ENCODE data around the gene LRRC4C. TPM values are rescaled to one million over a fixed set of nuclear protein-coding genes. Genes with fewer than 3 reads are reported as not detected.

LRRC4C gene
- total RNA-seq, 2 donors from 2014 or later = 0.84 to 0.95 TPM

DNA sequence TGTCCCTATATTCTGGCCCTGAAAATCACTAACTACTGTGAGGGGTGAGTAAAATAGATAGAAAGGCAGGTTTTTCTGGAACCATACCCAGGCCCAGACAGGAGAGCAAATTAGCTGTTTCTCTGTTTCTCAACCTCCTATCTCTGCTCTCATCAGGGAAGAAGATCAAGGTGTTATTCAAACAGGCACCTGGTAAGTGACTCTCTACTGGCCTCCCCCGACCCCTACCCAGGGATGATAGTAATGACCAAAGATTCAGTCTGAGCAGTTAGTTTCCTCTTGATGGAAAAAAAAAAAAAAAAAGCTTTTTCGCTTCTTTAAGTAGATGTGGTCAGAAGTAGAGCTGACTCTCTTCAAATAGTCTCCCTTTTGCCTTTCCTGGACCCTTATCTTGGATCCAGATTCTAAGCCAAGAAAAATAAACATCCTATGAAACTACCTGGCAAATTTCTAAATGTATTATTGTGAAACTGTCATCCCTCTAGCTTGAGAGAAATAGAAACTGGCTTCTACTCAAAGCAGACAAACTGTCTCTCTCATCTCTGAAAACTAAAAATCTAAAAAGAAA lies 9.9 kb downstream of the LRRC4C start:
- no peaks in the 10 kb centered on the region for H3K36me3 ChIP-seq (ENCODE audit: control insufficient read depth, insufficient read depth, low read length)
- whole genome bisulfite sequencing, 2 experiments (ENCODE audit: insufficient coverage in 1 of 2, insufficient read length in 1 of 2) = 54% methylated on average over 1 of the region's 2 CpGs; no CpG with 5 or more reads in 1 of the 2 experiments
- no peak overlapping the region for H3K4me3 Mint-ChIP-seq
- no peaks in the 10 kb centered on the region for H3K9me3 Mint-ChIP-seq
- H3K27me3 Mint-ChIP-seq (ENCODE audit: insufficient read depth) = no peaks in the 10 kb centered on the region
- H3K27ac Mint-ChIP-seq = no peak overlapping the region
- no peak for DNase-seq
- no peaks in the 10 kb centered on the region for H3K9me3 ChIP-seq (ENCODE audit: control insufficient read depth, low read length)
- H3K4me3 ChIP-seq (ENCODE audit: low read length) = no peak overlapping the region
- peaks cover 13% of the 10 kb centered on the region for H3K4me1 Mint-ChIP-seq
- TF ChIP-seq, protein P1, sequence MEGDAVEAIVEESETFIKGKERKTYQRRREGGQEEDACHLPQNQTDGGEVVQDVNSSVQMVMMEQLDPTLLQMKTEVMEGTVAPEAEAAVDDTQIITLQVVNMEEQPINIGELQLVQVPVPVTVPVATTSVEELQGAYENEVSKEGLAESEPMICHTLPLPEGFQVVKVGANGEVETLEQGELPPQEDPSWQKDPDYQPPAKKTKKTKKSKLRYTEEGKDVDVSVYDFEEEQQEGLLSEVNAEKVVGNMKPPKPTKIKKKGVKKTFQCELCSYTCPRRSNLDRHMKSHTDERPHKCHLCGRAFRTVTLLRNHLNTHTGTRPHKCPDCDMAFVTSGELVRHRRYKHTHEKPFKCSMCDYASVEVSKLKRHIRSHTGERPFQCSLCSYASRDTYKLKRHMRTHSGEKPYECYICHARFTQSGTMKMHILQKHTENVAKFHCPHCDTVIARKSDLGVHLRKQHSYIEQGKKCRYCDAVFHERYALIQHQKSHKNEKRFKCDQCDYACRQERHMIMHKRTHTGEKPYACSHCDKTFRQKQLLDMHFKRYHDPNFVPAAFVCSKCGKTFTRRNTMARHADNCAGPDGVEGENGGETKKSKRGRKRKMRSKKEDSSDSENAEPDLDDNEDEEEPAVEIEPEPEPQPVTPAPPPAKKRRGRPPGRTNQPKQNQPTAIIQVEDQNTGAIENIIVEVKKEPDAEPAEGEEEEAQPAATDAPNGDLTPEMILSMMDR (conservative IDR thresholded peaks at IDR 0.05) = peak; percentile 20
- no peak overlapping the region for H3K27ac ChIP-seq (ENCODE audit: low read depth, low read length)
- no peak overlapping the region for H3K9ac ChIP-seq (ENCODE audit: extremely low read depth, low read length, poor library complexity, severe bottlenecking)
- H3K36me3 Mint-ChIP-seq (ENCODE audit: low read depth) = no peaks in the 10 kb centered on the region
- no peaks in the 10 kb centered on the region for H3K27me3 ChIP-seq (ENCODE audit: control insufficient read depth, insufficient read depth, low read length, poor library complexity, severe bottlenecking)
- peaks cover 3% of the 10 kb centered on the region for H3K4me1 ChIP-seq (ENCODE audit: control insufficient read depth, insufficient read depth, low read length)

DNA sequence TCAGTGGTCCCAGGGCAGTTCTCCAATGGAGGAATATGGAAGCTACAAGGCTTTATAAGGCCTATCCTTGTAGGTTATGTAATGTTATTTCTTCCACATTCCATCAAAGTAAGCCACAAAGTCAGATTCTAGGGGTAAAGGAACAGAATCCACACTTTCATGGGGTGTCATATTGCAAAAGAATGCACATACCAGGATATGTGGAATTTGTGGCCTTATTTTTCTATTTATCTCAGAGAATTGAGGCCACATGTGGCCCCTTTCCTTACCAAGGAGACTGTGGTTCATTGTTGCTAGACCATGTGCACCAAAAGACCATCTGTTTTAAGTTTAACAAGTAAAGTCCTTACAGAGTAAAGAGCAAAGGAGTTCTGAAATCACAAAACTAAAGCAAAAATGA lies 12.9 kb downstream of the LRRC4C start:
- Mint-ChIP-seq H3K27me3 (ENCODE audit: insufficient read depth) (no peaks in the 10 kb centered on the region), H3K27ac (no peak overlapping the region), H3K9me3 (no peaks in the 10 kb centered on the region), H3K4me1 (peaks cover 13% of the 10 kb centered on the region), H3K36me3 (ENCODE audit: low read depth) (no peaks in the 10 kb centered on the region), H3K4me3 (no peak overlapping the region)
- H3K4me1 ChIP-seq (ENCODE audit: control insufficient read depth, insufficient read depth, low read length) = peaks cover 3% of the 10 kb centered on the region
- no peaks in the 10 kb centered on the region for H3K27me3 ChIP-seq (ENCODE audit: control insufficient read depth, insufficient read depth, low read length, poor library complexity, severe bottlenecking)
- no peaks in the 10 kb centered on the region for H3K9me3 ChIP-seq (ENCODE audit: control insufficient read depth, low read length)
- no peak overlapping the region for H3K4me3 ChIP-seq (ENCODE audit: low read length)
- H3K9ac ChIP-seq (ENCODE audit: extremely low read depth, low read length, poor library complexity, severe bottlenecking) = no peak overlapping the region
- no peak overlapping the region for H3K27ac ChIP-seq (ENCODE audit: low read depth, low read length)
- TF ChIP-seq, protein P1 (conservative IDR thresholded peaks at IDR 0.05) = no peak
- H3K36me3 ChIP-seq (ENCODE audit: control insufficient read depth, insufficient read depth, low read length) = no peaks in the 10 kb centered on the region
- DNase-seq = no peak

DNA sequence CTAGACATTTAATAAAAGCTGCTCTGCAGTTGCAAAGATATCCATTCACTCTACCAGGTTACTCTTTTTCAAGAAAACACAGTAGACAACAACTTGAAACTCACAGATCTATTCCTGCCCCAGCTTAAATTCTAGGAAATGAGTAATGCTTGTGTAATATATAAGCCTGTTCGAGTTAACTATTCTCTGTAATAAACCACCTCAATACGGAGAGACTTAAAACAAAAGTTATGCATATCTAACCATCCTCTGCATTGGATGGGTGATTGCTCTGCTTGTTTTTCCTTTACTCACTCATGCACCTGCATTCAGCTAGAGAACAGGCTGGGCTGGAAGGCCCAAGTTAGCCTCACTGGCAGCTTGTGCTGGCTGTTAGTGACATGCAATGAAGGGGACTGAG lies 13.3 kb downstream of the LRRC4C start:
- Mint-ChIP-seq H3K4me1 (peaks cover 13% of the 10 kb centered on the region), H3K27ac (no peak overlapping the region), H3K4me3 (no peak overlapping the region), H3K9me3 (no peaks in the 10 kb centered on the region), H3K27me3 (ENCODE audit: insufficient read depth) (no peaks in the 10 kb centered on the region), H3K36me3 (ENCODE audit: low read depth) (no peaks in the 10 kb centered on the region)
- no peak for DNase-seq
- H3K9ac ChIP-seq (ENCODE audit: extremely low read depth, low read length, poor library complexity, severe bottlenecking) = no peak overlapping the region
- TF ChIP-seq, protein P1 (conservative IDR thresholded peaks at IDR 0.05) = no peak
- H3K27me3 ChIP-seq (ENCODE audit: control insufficient read depth, insufficient read depth, low read length, poor library complexity, severe bottlenecking) = no peaks in the 10 kb centered on the region
- peaks cover 3% of the 10 kb centered on the region for H3K4me1 ChIP-seq (ENCODE audit: control insufficient read depth, insufficient read depth, low read length)
- no peaks in the 10 kb centered on the region for H3K36me3 ChIP-seq (ENCODE audit: control insufficient read depth, insufficient read depth, low read length)
- 83% methylated on average over 1 of the region's 2 CpGs; no CpG with 5 or more reads in 1 of the 2 experiments for WGBS, 2 experiments (ENCODE audit: insufficient coverage in 1 of 2, insufficient read length in 1 of 2)
- no peaks in the 10 kb centered on the region for H3K9me3 ChIP-seq (ENCODE audit: control insufficient read depth, low read length)
- H3K27ac ChIP-seq (ENCODE audit: low read depth, low read length) = no peak overlapping the region
- H3K4me3 ChIP-seq (ENCODE audit: low read length) = no peak overlapping the region

Data from endodermal cell (in vitro differentiated cells).